HG03457 (cell line): ENCODE data around the gene NEMP2.
A peak's percentile ranks its signal among the peaks of the same experiment; 100 is the strongest.

Experiments used
- ATAC-seq: cut with Tn5 transposase; IDR thresholded peaks from one replicate; pipeline ENCODE4 v1.9.1; 2021; ENCODE audit warnings: moderate number of reproducible peaks; ENCODE audit not compliant: unreplicated experiment

The NEMP2 gene, protein sequence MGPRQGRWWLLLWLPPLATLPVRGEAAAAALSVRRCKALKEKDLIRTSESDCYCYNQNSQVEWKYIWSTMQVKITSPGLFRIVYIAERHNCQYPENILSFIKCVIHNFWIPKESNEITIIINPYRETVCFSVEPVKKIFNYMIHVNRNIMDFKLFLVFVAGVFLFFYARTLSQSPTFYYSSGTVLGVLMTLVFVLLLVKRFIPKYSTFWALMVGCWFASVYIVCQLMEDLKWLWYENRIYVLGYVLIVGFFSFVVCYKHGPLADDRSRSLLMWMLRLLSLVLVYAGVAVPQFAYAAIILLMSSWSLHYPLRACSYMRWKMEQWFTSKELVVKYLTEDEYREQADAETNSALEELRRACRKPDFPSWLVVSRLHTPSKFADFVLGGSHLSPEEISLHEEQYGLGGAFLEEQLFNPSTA

DNA sequence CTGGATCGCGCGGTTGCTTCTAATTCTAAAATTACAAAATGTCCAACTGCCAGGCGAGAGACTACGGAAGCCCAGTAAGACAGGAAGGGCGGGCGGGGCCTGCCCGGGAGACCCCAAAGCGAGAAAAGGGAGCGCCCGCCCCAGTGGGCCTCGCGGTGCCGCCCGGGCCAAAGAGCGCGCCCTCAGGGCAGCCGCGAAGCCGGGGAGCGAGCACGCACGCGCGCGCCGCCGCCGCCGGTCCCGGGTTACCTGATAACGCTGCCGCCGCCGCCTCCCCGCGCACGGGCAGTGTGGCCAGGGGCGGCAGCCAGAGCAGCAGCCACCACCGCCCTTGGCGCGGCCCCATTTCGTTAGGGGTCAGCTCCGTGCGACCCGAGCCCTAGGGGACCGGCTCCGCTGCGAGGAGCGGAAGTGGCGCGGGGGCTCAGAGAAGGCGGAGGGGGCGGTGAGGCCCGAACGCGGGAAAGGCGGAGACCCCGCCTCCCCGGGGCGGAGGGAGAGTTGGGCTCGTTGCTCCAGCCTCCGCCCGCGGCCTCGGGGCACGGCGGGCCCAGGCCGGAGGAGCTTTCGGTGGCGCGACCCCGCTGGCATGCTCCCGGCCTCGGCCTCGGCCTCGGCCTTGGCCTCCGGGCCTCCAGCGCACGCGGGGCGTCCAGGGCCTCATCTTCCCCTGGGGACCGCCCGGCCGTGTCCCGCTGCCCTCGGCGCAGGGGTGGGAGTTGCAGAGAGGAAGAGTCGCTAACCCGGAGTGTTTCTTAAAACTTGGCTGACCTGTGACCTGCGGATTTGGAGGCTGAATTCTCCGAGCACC, at the start of gene NEMP2:
NEMP2 (minus strand) TSS at position 413 of the 811 bp plus-strand sequence; CDS start at position 346, 67 bp downstream.
- ATAC-seq, result peak; percentile 59

DNA sequence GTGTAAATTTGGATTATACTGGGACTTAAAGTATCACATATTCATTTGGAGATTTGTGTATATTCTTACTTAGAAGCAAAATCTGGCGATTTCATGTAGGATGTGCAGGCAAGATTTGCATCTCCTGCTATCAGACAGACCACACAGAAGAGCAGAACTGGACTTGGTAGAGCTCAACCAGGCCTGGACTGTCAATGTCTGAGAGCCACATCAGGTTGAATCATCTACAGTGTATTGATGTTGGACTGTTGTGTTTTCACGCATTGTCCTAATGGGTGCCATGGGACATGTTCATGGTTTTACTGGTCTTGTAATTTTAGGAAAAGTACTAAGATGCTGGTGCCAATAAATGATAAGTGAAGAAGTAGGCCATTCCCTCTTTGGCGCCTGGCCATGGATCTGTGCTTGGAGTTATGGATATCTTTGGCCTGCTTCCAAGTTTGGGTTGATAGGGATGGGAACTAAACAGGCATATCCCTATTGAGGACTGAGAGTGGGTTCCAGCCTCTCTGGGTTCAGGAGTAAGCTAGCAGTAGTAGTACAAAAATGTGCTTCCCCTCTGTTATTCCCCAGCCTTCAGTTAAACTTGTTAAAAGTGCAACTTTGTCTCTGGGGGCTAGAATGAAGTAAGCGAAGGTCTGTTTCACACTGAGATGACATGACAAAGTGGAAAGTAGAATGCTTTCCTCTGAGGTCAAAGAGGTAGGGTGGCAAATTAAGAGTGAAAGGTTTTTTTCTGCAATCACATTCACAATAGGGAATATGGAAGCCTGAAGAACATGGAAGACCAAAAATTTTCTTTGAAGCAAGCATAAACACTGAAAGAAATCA, 49.2 kb upstream of the NEMP2 start:
- ATAC-seq, result no peak

DNA sequence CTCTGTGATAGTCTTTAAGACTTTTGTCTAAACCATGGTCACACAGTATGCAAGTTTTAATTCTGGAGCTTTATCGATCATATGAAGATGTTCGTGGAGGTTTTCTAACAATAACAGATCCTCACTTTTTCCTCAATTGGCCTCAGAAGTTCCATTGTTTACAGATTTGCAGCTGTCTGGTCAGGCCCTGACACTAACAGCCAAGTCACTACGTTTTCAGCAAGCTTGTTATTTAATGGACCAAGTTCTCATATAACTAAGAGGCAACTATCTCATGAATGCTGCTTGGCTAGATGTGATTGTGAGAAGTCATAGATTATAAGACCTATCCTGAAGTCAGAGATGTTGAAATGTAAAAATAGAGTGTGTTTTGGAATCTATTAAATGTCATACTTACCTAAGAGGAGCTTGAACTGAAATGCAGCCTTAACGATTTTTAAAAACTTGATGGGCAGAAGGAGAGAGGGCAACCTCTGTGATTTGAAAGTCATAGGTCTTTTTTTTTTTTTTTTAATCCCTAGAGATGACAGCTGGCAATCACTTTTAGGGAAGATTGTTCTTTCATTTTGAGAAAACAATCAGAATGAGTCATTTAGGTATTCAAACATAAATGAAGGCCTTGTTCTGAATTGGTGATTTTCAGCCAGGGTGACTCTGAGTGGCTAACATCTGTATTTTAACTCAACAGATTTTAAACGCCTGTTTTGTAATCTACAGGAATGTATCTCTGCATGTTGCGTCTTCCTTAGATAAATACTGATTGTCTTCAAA, 48.4 kb upstream of the NEMP2 start:
- ATAC-seq, result no peak

DNA sequence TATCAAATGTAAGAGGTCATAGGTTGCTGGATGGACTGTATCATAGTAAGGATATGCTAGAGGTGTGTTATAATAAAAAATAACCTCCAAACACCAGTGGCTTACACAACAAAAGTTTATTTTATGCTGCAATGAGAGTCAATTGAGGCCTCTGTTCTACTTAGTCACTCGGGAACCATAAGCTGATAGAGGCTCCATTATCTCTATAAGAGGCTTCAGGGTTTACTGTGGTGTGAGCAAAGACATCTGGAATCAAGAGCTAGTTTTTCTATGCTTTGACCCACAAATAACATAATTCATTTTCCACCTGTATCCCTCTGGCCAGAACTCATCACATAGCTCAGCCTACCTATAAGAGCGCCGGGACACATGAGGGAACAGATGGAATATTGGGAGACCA, 47.5 kb upstream of the NEMP2 start:
- ATAC-seq, result no peak

DNA sequence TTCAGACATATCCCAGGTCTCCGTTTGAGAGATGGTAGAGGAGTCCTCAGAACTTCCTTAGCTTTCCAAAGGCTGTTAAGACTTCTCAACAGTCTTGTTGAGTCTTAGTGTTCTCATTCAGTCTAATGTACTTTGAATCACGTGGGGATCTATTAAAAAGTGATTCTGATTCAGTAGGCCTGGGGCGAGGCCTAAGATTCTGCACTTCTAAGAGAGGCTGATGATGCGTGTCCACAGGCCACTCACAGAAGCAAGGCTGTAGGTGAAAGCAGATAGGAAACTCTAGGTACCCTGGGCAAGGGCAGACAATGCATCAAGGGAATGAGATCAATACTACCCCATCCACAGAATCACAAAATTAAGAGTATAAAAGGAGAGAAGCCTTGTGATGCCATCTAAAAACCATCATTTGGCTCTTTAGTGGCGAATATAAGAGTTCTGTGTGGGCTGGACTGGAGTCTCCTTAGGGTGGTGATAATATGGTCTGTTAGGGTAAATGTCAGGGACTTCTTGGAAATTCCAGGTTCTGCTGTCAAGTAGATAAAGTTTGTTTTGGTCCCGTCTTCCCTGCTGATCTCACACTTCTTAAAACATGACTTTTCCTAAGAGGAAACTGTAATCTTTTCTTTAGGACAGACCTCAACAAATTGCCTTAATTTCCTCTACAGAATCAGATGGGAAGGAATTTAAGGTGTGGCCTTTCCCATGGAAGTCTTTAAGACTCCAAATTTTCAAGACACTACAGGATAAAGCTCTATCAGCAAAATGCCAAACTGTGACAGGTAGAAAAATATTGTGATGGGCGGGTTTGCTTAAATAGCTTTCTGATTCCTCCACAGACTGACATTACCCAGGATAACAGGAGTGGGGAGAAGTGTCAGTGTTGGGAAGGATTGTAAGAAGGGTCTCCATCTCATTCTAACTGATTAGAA, 45.7 kb upstream of the NEMP2 start:
- ATAC-seq, result no peak

DNA sequence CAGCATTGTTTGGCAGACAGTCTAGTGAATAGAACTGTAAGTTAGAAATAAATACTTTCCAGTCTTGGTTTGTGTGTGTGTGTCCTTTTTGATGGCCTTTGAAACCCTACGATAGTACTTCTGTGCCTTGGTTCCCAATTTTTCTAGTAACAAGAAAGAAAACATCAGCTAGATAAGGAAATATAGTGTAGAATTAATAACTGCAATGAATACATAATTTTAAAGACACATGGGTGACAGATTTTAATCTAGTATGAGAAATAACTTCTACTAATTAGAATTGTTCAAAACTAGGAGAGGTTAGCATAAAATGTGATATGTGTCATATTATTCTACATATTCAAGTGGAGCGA, 44.5 kb upstream of the NEMP2 start:
- no peak for ATAC-seq

DNA sequence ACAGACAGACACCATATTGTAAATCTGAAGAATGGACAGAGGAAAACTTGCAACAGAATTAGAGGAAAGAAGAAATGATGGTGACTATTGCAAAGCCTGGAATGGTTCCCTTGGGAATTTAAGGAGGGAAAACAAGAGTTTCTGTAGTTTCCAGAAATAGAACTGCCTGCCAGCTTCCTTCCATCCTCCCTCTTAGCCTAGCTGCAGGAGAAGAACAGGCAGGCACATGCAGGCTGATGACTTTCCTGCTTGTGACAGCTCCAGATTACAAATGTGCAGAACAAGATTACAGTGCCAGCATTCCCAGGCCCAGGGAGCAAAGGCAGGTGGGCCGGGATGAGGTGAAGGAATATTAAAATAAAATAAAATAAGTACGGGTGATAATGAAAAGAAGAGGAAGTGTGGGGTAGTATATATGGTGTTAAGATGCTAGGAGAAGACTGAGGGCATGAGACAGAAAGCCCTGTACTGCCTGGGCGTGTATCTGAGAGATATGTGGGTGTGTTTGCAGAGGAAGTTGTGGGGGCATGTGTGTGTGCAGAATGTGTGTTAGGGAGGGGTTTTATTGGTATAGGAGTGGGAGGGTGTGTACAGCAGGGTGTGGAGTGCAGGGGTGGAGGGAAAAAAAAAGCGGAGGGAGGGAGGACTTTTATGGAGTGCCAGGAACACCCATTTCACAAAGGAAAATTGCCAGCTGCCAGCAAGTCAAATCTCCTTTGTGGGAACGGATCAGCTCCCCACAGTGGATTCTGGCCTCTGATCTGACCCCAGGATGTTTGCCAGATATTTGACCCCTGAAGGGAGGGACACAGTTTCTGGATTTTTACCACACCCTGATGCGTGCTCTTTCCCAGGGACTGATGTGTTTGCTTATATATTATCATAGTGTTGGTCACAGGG, 43.9 kb upstream of the NEMP2 start:
- no peak for ATAC-seq

DNA sequence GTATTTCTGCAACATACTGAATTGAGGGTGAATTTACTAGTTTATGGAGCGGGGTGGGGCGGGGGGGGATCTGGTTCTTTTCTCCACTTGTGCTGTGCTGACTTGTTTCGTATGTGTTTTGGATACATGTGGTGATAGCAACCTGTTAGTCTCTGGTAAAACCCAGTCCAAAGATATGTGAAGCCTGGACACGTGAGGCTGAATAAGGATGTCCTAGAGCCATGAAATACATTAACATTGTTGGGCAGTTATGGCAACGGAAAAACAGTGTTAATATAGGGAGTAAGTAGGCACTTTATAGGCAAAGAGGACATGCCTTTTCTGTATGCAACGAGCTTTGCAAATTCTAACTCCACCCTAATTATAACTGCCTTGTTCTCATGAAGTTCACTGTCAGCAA, 42.1 kb upstream of the NEMP2 start:
- ATAC-seq, result no peak

DNA sequence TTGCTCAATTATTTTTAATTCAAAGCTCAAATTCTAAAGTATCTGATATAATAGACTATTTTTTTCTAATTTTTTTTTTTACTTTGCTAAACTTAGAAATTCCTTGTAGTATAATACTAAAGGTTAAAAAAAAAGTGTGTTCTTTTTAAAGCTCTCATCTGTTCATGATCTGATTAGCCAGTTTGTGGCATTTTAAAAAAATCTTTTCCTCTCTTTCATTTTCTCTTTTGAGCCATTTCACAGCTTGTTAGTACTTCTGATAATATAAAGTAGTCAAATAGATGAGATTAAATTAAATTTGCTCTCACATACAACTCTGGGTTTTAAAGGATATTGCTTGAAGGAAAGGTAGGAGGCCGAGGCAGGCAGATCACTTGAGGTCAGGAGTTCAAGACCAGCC, 40.7 kb upstream of the NEMP2 start:
- no peak for ATAC-seq

DNA sequence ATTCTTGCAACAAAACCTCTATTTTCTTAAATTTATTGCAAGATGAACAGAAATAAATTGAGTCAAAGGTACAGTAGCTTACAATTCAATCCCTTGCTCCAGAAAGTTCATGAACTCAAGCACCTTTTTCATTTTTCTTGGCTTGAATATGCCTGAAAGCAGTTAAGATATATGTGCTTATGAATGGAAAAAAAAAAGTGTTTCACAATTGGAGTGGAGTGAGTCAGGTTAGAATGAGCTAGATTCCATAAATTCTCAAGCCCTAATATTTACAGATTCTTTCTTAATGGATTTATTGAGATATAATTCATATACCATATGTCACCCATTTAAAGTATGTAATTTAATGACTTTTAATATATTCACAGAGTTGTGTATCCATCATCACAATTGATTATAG, 39.6 kb upstream of the NEMP2 start:
- ATAC-seq, result no peak

DNA sequence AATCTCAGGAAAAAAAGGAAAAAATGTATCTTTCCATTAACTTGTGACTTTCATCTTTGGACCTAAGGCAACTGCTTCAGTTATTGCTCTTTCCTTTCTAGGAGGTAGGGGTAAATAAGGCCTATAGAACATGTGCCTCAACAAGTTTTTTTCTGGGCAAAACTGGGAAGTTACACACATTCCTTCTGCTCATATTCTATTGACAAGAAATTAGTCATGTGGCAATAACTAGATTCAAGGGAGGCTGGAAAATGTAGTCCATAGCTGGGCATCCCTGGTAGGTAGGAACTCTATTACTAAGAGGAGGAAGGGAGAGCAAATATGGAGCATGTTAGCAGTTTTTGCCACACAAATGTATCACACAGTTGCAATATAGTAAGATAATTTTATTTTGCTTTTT, 37.7 kb upstream of the NEMP2 start:
- ATAC-seq, result no peak

DNA sequence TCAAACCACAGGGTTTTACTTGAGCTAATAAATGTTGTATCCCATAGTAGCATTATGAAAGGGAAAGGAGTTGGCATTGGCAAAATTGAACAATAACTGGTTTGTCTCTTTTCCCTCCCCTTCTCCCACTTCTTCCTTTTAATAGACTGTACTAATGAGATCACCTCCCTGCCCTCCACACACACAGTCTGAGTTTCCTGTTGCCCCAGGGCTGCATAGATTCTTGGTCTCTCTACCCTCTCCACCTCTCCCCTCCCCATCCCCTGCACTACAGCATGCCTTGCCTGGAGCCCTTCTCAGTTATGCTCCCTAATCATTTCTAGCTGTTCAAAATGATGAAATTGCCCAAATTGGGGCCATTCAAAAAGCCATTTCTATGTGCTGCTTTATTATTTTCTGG, 37.2 kb upstream of the NEMP2 start:
- ATAC-seq, result no peak

DNA sequence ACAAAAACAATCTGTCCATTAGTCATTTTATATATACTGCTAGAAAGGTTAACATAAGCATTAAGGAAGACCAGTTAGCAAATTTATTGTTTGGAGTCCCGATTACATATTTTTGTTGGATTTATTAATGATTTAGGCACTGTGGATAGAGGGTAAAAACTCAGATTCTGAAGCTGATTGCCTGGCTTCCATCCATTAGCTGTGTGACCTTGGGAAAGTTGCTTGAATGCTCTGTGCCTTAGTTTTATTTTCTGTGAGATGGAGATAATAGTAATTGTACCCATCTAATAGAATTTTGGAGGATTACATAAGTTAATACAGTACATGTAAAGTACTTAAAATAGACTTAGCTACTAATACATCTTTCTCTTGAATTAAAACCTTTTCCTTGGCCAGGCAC, 36.3 kb upstream of the NEMP2 start:
- ATAC-seq, result no peak

DNA sequence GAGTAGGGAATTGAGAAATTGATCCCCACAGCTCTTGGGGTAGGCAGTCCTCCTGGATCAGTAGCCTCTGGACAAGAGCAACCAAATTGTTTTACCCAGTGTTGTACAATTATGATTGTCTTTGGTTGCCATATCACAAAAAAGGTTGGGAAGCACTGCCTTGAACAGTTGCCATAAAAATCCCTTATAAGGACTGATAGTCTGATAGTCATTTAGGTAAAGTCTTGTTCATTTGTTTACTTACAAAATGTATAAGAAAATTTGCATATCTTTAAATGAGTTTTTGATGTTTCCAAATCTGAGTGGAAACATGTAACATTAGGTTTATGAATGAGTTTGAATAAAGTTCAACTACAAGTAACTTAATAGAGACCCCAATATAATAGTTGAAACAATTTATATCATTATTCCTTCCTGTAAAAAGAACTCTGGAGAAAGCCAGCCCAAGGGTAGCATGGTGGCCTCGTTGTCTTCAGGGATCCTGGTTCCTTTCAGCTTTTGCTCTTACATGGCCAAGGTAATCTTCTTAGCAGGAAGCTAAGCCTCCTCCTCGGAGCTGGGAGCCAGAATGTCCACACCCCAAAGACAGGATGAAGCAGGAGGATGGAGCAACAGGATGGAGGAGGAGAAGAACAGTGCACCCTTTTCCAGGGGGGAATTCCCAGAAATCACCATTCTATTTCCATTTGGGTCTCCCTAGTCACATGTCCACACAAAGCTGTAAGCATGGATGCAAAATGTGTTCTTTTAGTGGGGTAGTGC, 35.7 kb upstream of the NEMP2 start:
- ATAC-seq, result no peak

DNA sequence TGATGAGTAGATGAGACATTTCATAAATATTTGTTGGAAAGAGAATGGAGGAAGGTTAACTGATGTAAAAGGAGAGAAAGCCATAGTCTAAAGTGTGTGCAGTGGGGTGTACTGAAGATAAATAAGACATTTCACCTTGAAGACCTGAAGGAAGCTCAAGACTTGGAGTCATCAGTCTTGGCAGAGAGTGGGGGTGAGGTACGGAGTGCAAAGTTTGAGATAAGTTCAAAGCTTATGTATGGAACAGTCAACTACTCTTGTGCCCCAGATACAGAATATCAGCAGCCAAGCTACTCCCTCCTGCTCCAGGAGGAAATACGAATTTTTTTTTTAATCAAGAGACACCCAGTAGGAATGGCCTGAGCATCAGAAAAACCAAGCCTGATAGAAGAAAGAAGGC, 30.3 kb upstream of the NEMP2 start:
- no peak for ATAC-seq

DNA sequence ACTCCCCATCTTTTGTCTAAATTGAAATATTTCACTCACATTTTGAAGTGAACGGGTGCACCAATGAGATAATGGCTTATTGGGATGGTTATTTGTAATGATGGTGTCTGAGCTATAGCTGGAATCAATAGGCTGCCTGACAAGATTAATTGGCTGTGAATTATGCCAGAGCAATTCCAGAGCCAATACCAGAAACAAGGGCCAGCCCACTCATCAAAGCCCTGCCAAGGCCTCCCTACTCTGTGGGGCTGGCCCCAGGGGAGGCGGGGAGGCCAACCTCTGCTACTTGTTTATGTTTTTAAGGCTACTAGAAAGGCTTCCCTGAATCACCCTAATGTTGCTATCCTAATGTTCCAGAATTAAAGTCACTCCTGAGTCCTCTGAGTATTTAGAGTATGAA, 29.1 kb upstream of the NEMP2 start:
- ATAC-seq, result no peak

DNA sequence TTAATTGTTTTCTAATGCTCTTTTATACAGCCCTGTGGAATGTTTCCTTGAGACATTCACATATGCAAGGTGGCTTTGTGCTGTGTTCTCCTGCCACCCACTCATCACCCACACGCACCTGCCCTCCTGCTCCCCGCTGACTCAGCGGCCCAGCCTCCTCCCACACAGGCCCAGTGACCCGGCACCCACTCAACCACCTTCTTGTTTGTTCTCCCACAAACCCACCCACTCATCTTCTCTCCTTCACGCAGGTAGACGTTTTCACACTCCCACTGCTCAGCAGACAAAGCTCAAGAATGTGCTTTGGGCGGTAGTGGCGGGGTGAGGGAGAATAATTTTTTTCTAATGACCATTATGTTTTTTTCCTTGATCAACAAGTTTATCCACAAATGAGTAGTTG, 28.6 kb upstream of the NEMP2 start:
- no peak for ATAC-seq

DNA sequence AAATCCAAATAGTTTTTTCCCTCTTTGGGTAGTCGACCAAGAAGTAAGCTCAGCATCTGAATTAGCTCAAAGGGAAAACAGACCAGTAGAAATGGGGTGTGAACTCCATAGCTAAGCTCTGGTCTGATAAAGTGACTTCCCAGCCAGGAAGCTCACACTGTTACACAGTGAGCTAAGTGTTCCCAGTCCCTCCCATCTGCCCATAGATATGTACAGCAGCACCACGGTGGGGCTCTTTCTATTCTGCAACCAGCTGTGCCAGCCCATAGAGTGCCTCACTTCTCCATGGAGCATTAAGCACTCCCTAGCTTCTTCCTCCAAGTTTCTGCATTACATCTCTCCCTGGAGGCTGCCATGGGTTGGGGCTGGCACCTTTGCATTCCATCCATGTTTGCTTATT, 27.6 kb upstream of the NEMP2 start:
- no peak for ATAC-seq
